H9 (cell line): ENCODE data around the gene SMC1B. TPM values are rescaled to one million over a fixed set of nuclear protein-coding genes. Genes with fewer than 3 reads are reported as not detected.

Source experiments
- DNase-seq: peaks from one replicate; pipeline ENCODE4 v3.0.0-alpha.2; 2017
- H2AFZ ChIP-seq: one replicate; pipeline ENCODE4 v1.6.1; 2013; ENCODE audit warnings: mild to moderate bottlenecking, low read length, control low read depth, moderate library complexity
- H2AK5ac ChIP-seq: 2 replicates; pipeline ENCODE4 v1.6.1; 2013; ENCODE audit warnings: low read length, control low read depth, mixed read lengths; ENCODE audit not compliant: insufficient read length
- H2BK120ac ChIP-seq: one replicate; pipeline ENCODE4 v1.6.1; 2013; ENCODE audit warnings: low read depth, mild to moderate bottlenecking, low read length, control low read depth, inconsistent platforms; ENCODE audit not compliant: poor library complexity, severe bottlenecking
- H2BK12ac ChIP-seq: 2 replicates; pipeline ENCODE4 v1.6.1; 2013; ENCODE audit warnings: low read length, control low read depth, mixed read lengths, low read depth; ENCODE audit not compliant: insufficient read length
- H2BK15ac ChIP-seq: 2 replicates; pipeline ENCODE4 v1.6.1; 2013; ENCODE audit warnings: low read depth, low read length, control low read depth
- H2BK20ac ChIP-seq: one replicate; pipeline ENCODE4 v1.6.1; 2013; ENCODE audit warnings: low read depth, mild to moderate bottlenecking, low read length, control low read depth, inconsistent platforms; ENCODE audit not compliant: poor library complexity, severe bottlenecking
- H2BK5ac ChIP-seq: 2 replicates; pipeline ENCODE4 v1.6.1; 2013; ENCODE audit warnings: low read length, control low read depth, mixed read lengths; ENCODE audit not compliant: insufficient read length
- H3K14ac ChIP-seq: 2 replicates; pipeline ENCODE4 v1.6.1; 2013; ENCODE audit warnings: low read length, control low read depth; ENCODE audit not compliant: insufficient read depth
- H3K18ac ChIP-seq: 2 replicates; pipeline ENCODE4 v1.6.1; 2013; ENCODE audit warnings: low read depth, mild to moderate bottlenecking, mixed read lengths, low read length, control low read depth; ENCODE audit not compliant: insufficient read length
- H3K23ac ChIP-seq: 2 replicates; pipeline ENCODE4 v1.6.1; 2013; ENCODE audit warnings: low read length, control low read depth, mixed read lengths, low read depth; ENCODE audit not compliant: insufficient read length
- H3K23me2 ChIP-seq: 2 replicates; pipeline ENCODE4 v1.6.1; 2013; ENCODE audit warnings: low read depth, mild to moderate bottlenecking, mixed read lengths, low read length, control low read depth; ENCODE audit not compliant: insufficient read length, poor library complexity, severe bottlenecking
- H3K27ac ChIP-seq: 2 replicates; pipeline ENCODE4 v1.5.1; 2013; ENCODE audit warnings: low read length, control low read depth, mixed read lengths, low read depth; ENCODE audit not compliant: insufficient read length
- H3K27me3 ChIP-seq: 2 replicates; pipeline ENCODE4 v1.6.1; 2013; ENCODE audit warnings: low read length, control low read depth, inconsistent platforms; ENCODE audit not compliant: insufficient read depth
- H3K4ac ChIP-seq: 2 replicates; pipeline ENCODE4 v1.6.1; 2013; ENCODE audit warnings: low read depth, mild to moderate bottlenecking, control low read depth, inconsistent platforms, low read length, moderate library complexity
- H3K4me1 ChIP-seq: 2 replicates; pipeline ENCODE4 v1.6.1; 2013; ENCODE audit warnings: low read length, control low read depth, inconsistent platforms; ENCODE audit not compliant: insufficient read depth
- H3K4me2 ChIP-seq: 2 replicates; pipeline ENCODE4 v1.6.1; 2013; ENCODE audit warnings: low read length, control low read depth, mixed read lengths; ENCODE audit not compliant: insufficient read length, insufficient read depth
- H3K56ac ChIP-seq: 2 replicates; pipeline ENCODE4 v1.6.1; 2013; ENCODE audit warnings: low read depth, mild to moderate bottlenecking, mixed read lengths, low read length, control low read depth; ENCODE audit not compliant: insufficient read length
- H3K79me1 ChIP-seq: 2 replicates; pipeline ENCODE4 v1.6.1; 2013; ENCODE audit warnings: low read depth, mild to moderate bottlenecking, moderate library complexity, low read length, control low read depth, inconsistent platforms; ENCODE audit not compliant: insufficient read depth, poor library complexity, severe bottlenecking
- H3K79me2 ChIP-seq: 2 replicates; pipeline ENCODE4 v1.6.1; 2013; ENCODE audit warnings: low read length, control low read depth, inconsistent platforms; ENCODE audit not compliant: insufficient read depth
- H3K9ac ChIP-seq: 2 replicates; pipeline ENCODE4 v1.6.1; 2013; ENCODE audit warnings: low read length, control low read depth, mixed read lengths; ENCODE audit not compliant: insufficient read length; ENCODE audit errors: extremely low read depth
- H3K9me3 ChIP-seq: one replicate; pipeline ENCODE4 v1.6.1; 2013; ENCODE audit warnings: low read depth, low read length, inconsistent platforms; ENCODE audit not compliant: control insufficient read depth
- H3T11ph ChIP-seq: one replicate; pipeline ENCODE4 v1.6.1; 2013; ENCODE audit warnings: mild to moderate bottlenecking, low read length, control low read depth, inconsistent platforms
- H4K20me1 ChIP-seq: one replicate; pipeline ENCODE4 v1.6.1; 2013; ENCODE audit not compliant: control insufficient read depth, insufficient read length, insufficient read depth
- H4K5ac ChIP-seq: 2 replicates; pipeline ENCODE4 v1.6.1; 2013; ENCODE audit warnings: low read depth, mild to moderate bottlenecking, mixed read lengths, low read length, control low read depth; ENCODE audit not compliant: insufficient read length
- H4K8ac ChIP-seq: replicated peaks from 2 replicates; pipeline ENCODE4 v1.6.1; 2013; ENCODE audit warnings: low read length, control low read depth, mixed read lengths, low read depth; ENCODE audit not compliant: insufficient read length
- H4K91ac ChIP-seq: 2 replicates; pipeline ENCODE4 v1.6.1; 2013; ENCODE audit warnings: low read depth, mild to moderate bottlenecking, moderate library complexity, mixed read lengths, low read length, control low read depth; ENCODE audit not compliant: insufficient read length
- H3K27ac Mint-ChIP-seq, 3 experiments: 2 replicates in 2 of 3; 3 replicates in 1 of 3; pipeline ENCODE4 v1.8.0; 2020 to 2021; ENCODE audit warnings: mixed read lengths in 3 of 3, mild to moderate bottlenecking in 1 of 3, moderate library complexity in 1 of 3
- H3K27me3 Mint-ChIP-seq: 2 replicates; pipeline ENCODE4 v1.8.0; 2021; ENCODE audit warnings: low read depth, mild to moderate bottlenecking, moderate library complexity, mixed read lengths
- H3K36me3 Mint-ChIP-seq, 3 experiments: 2 replicates in 2 of 3; 3 replicates in 1 of 3; pipeline ENCODE4 v1.8.0; 2020 to 2021; ENCODE audit warnings: low read depth in 3 of 3, mixed read lengths in 3 of 3; ENCODE audit not compliant: insufficient read depth in 1 of 3
- H3K4me1 Mint-ChIP-seq, 2 experiments: 2 replicates each; pipeline ENCODE4 v1.8.0; 2020; ENCODE audit warnings: mixed read lengths in 2 of 2
- H3K4me3 Mint-ChIP-seq, 2 experiments: 2 replicates in 1 of 2; 3 replicates in 1 of 2; pipeline ENCODE4 v1.8.0; 2020 to 2021; ENCODE audit warnings: mild to moderate bottlenecking in 2 of 2, mixed read lengths in 2 of 2, moderate library complexity in 1 of 2
- H3K9me3 Mint-ChIP-seq, 2 experiments: 2 replicates in 1 of 2; 3 replicates in 1 of 2; pipeline ENCODE4 v1.8.0; 2020; ENCODE audit warnings: mild to moderate bottlenecking in 2 of 2, mixed read lengths in 2 of 2, moderate library complexity in 1 of 2
- WGBS: extraction: QIAGEN DNeasy Blood & Tissue Kit; methylation state at CpG from one replicate; pipeline ENCODE4 v1.1.7; 2013; ENCODE audit warnings: missing lambda C conversion rate, low lambda C conversion rate, mixed read lengths; ENCODE audit not compliant: insufficient read length; ENCODE audit errors: extremely low coverage; 5-methylcytosine and 5-hydroxymethylcytosine counted together
- total RNA-seq: library from RNA; stranded (reverse); gene quantifications from 2 replicates; pipeline ENCODE4 v1.2.1, GENCODE V29; 2021
- TF ChIP-seq, protein P1 (sequence below): fragments of 200-600 bp; sonication (generic); conservative IDR thresholded peaks from 3 replicates; pipeline ENCODE4 v1.8.0; 2021; ENCODE audit warnings: antibody characterized with exemption, mild to moderate bottlenecking

SMC1B gene
- total RNA-seq, 1 experiment from 2014 or later = not detected

GRCh38 chr22:45435544-45436139 is 22.2 kb upstream of the SMC1B start:
- no peak overlapping the region for H3K14ac ChIP-seq
- Mint-ChIP-seq H3K4me3 (no peak overlapping the region), H3K4me1 (peaks cover 7 to 12% of the 10 kb centered on the region in 2 experiments), H3K36me3 (peaks cover 0 to 4% (median 2%) of the 10 kb centered on the region in 3 experiments; a peak in 1 of 7 replicates), H3K27ac (no peak overlapping the region; a peak in 1 of 7 replicates), H3K27me3 (peaks cover 2% of the 10 kb centered on the region), H3K9me3 (peaks cover 3 to 4% of the 10 kb centered on the region in 2 experiments; a peak in 3 of 5 replicates)
- H4K20me1 ChIP-seq = no peaks in the 10 kb centered on the region
- no peak overlapping the region for H4K8ac ChIP-seq
- H2AFZ ChIP-seq = no peak overlapping the region
- H3K18ac ChIP-seq = no peak overlapping the region
- no peak overlapping the region for H3K27ac ChIP-seq
- H3K9ac ChIP-seq = no peak overlapping the region
- H4K91ac ChIP-seq = no peak overlapping the region
- TF ChIP-seq, protein P1, sequence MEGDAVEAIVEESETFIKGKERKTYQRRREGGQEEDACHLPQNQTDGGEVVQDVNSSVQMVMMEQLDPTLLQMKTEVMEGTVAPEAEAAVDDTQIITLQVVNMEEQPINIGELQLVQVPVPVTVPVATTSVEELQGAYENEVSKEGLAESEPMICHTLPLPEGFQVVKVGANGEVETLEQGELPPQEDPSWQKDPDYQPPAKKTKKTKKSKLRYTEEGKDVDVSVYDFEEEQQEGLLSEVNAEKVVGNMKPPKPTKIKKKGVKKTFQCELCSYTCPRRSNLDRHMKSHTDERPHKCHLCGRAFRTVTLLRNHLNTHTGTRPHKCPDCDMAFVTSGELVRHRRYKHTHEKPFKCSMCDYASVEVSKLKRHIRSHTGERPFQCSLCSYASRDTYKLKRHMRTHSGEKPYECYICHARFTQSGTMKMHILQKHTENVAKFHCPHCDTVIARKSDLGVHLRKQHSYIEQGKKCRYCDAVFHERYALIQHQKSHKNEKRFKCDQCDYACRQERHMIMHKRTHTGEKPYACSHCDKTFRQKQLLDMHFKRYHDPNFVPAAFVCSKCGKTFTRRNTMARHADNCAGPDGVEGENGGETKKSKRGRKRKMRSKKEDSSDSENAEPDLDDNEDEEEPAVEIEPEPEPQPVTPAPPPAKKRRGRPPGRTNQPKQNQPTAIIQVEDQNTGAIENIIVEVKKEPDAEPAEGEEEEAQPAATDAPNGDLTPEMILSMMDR = peak; percentile 96
- no peak overlapping the region for H4K5ac ChIP-seq
- no peak overlapping the region for H2BK5ac ChIP-seq
- H2BK120ac ChIP-seq = no peak overlapping the region
- H2BK12ac ChIP-seq = no peak overlapping the region
- H3T11ph ChIP-seq = no peak overlapping the region
- no peak overlapping the region for H2AK5ac ChIP-seq
- no peak overlapping the region for H3K4ac ChIP-seq
- H3K27me3 ChIP-seq = no peaks in the 10 kb centered on the region
- DNase-seq = peak; percentile 92
- H2BK15ac ChIP-seq = no peak overlapping the region
- H3K79me1 ChIP-seq = no peaks in the 10 kb centered on the region
- no peaks in the 10 kb centered on the region for H3K79me2 ChIP-seq
- no peak overlapping the region for H3K56ac ChIP-seq
- no CpG with 5 or more reads among the region's 20 CpGs for WGBS
- H3K23me2 ChIP-seq = no peaks in the 10 kb centered on the region
- no peak overlapping the region for H2BK20ac ChIP-seq
- H3K4me2 ChIP-seq = no peak overlapping the region
- no peaks in the 10 kb centered on the region for H3K4me1 ChIP-seq
- H3K9me3 ChIP-seq = no peaks in the 10 kb centered on the region
- no peak overlapping the region for H3K23ac ChIP-seq
